ENCODE results near the gene LRP8.

DNA sequence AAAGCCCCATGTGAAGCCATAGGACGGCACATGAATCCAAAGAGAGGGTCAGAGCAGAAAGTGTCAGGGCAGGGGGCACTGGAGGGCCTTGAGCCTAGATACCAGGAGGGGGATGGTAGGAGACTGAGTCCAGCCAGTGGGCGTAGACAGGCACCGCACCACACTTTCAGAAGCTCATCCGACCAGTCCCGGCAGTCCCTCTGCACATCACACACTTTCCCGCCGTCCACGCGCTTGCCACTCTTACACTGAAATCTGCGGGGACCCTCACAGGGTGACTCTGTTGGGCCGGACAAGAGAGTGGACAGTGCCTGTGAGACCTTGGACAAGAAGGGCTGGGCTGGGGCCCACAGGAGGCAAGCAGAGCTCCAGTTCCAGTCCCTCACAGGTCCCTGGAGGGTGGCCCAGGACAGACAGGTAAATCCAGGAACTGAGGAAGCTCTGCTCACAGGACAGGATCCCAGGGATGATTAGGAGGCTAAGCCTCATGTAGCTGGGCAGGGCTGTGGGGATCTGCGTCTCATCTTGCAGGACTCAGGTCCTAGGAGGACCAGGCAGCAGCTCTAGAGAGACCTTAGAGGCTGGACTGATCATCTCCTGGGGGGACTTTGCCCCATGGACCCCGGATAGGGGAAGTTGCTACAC lies 53.2 kb downstream of the LRP8 start:
- TF ChIP-seq CTCF (IDR thresholded peaks at IDR 0.05): no peak
- no peak for TF ChIP-seq POLR2A (IDR thresholded peaks at IDR 0.05)
